NT2/D1 (cell line): ENCODE data around the gene ABCA10.

Experiments
- SUZ12 ChIP-seq: IDR thresholded peaks from 2 replicates; pipeline ENCODE4 v1.6.1; 2011; ENCODE audit not compliant: insufficient read length, insufficient read depth; ENCODE audit errors: extremely low read depth
- YY1 ChIP-seq: IDR thresholded peaks from 2 replicates; pipeline ENCODE4 v1.6.1; 2011; ENCODE audit not compliant: insufficient read length, insufficient read depth
- ZNF274 ChIP-seq: IDR thresholded peaks from 2 replicates; pipeline ENCODE4 v1.6.1; 2011; ENCODE audit warnings: mild to moderate bottlenecking, low read depth, low read length

DNA sequence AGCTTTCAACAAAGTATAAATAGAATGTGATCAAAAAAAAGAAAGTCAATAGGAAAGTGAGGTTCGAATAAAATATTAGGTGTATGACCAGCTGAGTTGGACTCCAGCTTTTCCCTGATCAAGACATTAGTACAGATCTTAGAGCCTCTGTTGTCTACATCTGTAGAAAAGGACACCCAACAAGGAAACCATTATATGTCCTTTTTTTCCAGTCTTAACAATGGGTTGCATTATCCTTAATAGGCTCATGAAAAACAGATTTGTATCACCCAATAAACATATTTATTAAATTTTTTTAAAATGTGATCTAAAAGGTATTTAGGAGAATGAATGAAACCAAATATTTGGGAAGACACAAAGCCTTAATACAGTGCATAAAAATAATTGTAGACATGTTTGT, 105.0 kb downstream of the ABCA10 start:
- TF ChIP-seq ZNF274 (no peak), YY1 (no peak), SUZ12 (no peak)
